Mesothelial cell of epicardium (in vitro differentiated cells): ENCODE data around the gene SPRY1. TPM values are rescaled to one million over a fixed set of nuclear protein-coding genes. Genes with fewer than 3 reads are reported as not detected.

Experiments used
- DNase-seq, 2 experiments: peaks; one replicate each; pipeline ENCODE4 v3.0.0; 2021; ENCODE audit warnings: low spot score in 2 of 2; ENCODE audit not compliant: unreplicated experiment in 2 of 2
- H3K27ac Mint-ChIP-seq: 2 replicates; pipeline ENCODE4 v1.8.0; 2021; ENCODE audit warnings: mixed read lengths
- H3K27me3 Mint-ChIP-seq: 2 replicates; pipeline ENCODE4 v1.8.0; 2021; ENCODE audit warnings: low read depth, mixed read lengths
- H3K36me3 Mint-ChIP-seq: 2 replicates; pipeline ENCODE4 v1.8.0; 2021; ENCODE audit warnings: mixed read lengths
- H3K4me1 Mint-ChIP-seq: 2 replicates; pipeline ENCODE4 v1.8.0; 2021; ENCODE audit warnings: mixed read lengths
- H3K4me3 Mint-ChIP-seq: 2 replicates; pipeline ENCODE4 v1.8.0; 2021; ENCODE audit warnings: mild to moderate bottlenecking, moderate library complexity, mixed read lengths
- H3K9me3 Mint-ChIP-seq: 2 replicates; pipeline ENCODE4 v1.8.0; 2021; ENCODE audit warnings: mixed read lengths
- total RNA-seq: library from RNA; stranded (reverse); gene quantifications from 3 replicates; pipeline ENCODE4 v1.2.1, GENCODE V29; 2021
- TF ChIP-seq, protein P1 (sequence below): fragments of 200-600 bp; sonication (generic); IDR thresholded peaks from one replicate; pipeline ENCODE4 v1.5.0; 2021; ENCODE audit warnings: antibody characterized with exemption; ENCODE audit not compliant: unreplicated experiment

Gene SPRY1
- total RNA-seq, 1 donor from 2014 or later = 42.0 TPM

DNA sequence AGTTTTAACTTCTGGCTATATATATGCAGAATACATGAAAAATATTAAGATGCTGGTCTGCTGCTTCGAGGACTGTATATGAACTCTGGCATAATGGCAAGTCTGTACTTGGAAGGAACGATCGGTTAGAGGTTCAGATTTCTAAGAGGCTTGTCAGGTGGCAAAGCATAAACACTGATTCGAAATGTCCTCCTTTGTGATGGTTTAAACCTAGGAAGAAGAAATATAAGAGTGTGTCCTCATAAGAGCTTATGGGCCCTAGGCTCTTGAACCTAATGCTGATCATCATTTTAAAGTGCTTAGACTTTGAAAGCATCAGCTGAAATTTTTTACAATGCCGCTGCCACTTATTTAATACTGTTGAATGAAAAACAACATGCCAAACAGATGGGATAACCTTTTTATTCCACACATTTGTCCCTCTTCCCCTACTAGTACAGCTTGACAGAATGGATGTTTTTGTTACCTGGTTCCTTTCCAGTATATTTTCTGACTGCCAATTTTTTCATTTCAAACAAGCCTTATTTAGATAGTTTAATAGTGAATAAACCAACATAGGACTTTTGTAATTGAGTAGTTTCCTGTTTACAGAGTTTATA, 8.8 kb downstream of the SPRY1 start:
- no peak overlapping the region for H3K4me3 Mint-ChIP-seq
- no peaks in the 10 kb centered on the region for H3K9me3 Mint-ChIP-seq
- peaks cover 50% of the 10 kb centered on the region for H3K4me1 Mint-ChIP-seq

DNA sequence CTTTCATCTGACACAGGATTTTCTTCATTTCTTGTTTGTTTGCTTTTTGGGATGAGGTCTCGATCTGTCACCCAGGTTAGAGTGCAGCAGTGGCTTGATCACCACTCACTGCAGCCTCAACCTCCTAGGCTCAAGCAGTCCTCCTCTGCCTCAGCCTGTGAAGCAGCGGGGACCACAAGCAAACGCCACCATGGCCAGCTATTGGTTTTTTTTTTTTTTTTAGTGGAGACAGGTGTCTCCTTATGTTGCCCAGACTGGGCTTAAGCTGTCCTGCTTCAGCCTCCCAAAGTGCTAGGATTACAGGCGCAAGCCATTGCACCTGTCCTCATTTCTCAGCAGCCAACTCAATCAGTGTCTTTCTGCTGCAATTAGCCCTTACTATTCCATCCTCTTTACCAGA, 10.3 kb downstream of the SPRY1 start:
- no peaks in the 10 kb centered on the region for H3K27me3 Mint-ChIP-seq

More for the DNA sequence above, 8.8 kb downstream of the SPRY1 start:
- peaks cover 17% of the 10 kb centered on the region for H3K36me3 Mint-ChIP-seq
- TF ChIP-seq, protein P1, sequence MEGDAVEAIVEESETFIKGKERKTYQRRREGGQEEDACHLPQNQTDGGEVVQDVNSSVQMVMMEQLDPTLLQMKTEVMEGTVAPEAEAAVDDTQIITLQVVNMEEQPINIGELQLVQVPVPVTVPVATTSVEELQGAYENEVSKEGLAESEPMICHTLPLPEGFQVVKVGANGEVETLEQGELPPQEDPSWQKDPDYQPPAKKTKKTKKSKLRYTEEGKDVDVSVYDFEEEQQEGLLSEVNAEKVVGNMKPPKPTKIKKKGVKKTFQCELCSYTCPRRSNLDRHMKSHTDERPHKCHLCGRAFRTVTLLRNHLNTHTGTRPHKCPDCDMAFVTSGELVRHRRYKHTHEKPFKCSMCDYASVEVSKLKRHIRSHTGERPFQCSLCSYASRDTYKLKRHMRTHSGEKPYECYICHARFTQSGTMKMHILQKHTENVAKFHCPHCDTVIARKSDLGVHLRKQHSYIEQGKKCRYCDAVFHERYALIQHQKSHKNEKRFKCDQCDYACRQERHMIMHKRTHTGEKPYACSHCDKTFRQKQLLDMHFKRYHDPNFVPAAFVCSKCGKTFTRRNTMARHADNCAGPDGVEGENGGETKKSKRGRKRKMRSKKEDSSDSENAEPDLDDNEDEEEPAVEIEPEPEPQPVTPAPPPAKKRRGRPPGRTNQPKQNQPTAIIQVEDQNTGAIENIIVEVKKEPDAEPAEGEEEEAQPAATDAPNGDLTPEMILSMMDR = no peak
- H3K27me3 Mint-ChIP-seq = no peaks in the 10 kb centered on the region
- DNase-seq = no peak
- peak overlapping the region; percentile 7 for H3K27ac Mint-ChIP-seq

DNA sequence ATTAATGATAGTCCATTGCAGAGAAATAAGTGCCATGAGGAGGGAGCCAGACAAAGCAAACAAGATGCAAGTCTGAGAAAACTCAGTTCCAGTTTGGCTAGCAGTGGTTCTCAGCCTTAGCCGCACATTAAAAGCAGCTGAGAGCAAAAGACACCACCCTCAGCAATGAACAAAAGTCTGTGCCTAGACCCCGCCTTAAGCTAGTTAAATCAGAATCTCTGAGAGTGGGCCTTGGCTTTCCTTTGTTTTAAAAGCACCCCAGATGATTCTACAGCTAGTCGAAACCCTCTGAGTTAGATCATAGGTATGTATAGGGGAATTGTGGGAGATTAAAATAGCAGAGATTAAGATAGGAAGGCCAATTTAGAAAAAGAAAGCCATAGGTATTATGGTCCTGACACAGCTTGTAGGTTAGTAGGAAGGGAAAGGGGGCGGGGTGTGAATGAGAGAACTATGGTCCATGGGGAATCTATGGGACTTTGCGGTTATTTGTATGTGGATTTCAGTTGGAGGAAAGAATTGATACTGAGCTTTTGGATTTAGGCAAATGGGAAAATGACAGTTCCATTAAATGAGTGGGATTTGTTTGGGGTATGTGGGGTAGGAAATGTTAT, 12.0 kb downstream of the SPRY1 start:
- DNase-seq = no peak
- H3K36me3 Mint-ChIP-seq = peaks cover 3% of the 10 kb centered on the region
- peaks cover 40% of the 10 kb centered on the region for H3K4me1 Mint-ChIP-seq
- TF ChIP-seq, protein P1 = no peak
- H3K27ac Mint-ChIP-seq = no peak overlapping the region
- H3K9me3 Mint-ChIP-seq = no peaks in the 10 kb centered on the region
- H3K27me3 Mint-ChIP-seq = no peaks in the 10 kb centered on the region
- no peak overlapping the region for H3K4me3 Mint-ChIP-seq

More for the DNA sequence above, 10.3 kb downstream of the SPRY1 start:
- H3K27ac Mint-ChIP-seq = no peak overlapping the region
- TF ChIP-seq, protein P1 = no peak
- peaks cover 40% of the 10 kb centered on the region for H3K4me1 Mint-ChIP-seq
- no peak overlapping the region for H3K4me3 Mint-ChIP-seq
- no peaks in the 10 kb centered on the region for H3K9me3 Mint-ChIP-seq
- H3K36me3 Mint-ChIP-seq = peaks cover 13% of the 10 kb centered on the region
- no peak for DNase-seq

DNA sequence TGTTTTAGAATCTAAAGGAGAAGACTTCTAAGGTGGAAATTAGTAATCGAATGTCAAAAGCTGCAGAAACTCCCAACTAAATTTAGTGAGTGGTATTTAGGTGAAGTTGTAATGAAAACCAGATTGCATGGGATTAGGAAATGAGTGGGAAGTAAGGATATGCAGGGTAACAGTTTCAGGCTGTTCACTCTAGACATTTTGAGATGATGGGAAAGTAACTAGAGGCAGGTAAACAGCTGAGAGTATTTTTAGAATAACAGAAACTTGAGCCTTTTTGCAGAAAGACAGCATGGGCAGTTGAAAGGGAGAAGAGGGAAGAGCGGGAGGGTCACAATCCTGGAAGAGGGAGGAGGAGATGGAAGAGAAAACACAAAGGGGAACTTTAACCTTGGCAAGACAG, 12.7 kb downstream of the SPRY1 start:
- H3K27me3 Mint-ChIP-seq = no peaks in the 10 kb centered on the region
- H3K4me1 Mint-ChIP-seq = peaks cover 32% of the 10 kb centered on the region
- H3K27ac Mint-ChIP-seq = no peak overlapping the region
- no peak for DNase-seq
- no peaks in the 10 kb centered on the region for H3K36me3 Mint-ChIP-seq
- no peaks in the 10 kb centered on the region for H3K9me3 Mint-ChIP-seq
- TF ChIP-seq, protein P1 = no peak
- H3K4me3 Mint-ChIP-seq = no peak overlapping the region

DNA sequence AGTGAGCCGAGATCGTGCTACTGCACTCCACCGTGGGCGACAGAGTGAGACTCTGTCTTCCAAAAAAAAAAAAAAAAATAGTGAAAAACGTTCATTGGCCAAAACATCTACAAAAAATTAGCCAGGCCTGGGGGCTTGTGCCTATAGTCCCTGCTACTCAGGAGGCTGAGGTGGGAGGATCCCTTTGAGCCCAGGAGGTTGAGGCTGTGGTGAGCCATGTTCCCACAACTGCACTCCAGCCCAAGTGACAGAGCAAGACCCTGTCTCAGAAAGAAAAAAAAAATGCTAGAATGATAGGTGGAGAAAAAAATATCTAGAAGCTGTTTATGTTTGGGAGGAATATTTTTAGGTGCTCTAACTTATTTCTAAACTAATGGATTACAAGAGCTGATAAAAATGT, 14.9 kb downstream of the SPRY1 start:
- H3K27me3 Mint-ChIP-seq = no peaks in the 10 kb centered on the region
- TF ChIP-seq, protein P1 = no peak
- H3K9me3 Mint-ChIP-seq = no peaks in the 10 kb centered on the region
- peaks cover 28% of the 10 kb centered on the region for H3K4me1 Mint-ChIP-seq
- no peak overlapping the region for H3K4me3 Mint-ChIP-seq
- no peaks in the 10 kb centered on the region for H3K36me3 Mint-ChIP-seq
- no peak for DNase-seq
- H3K27ac Mint-ChIP-seq = no peak overlapping the region
